Keratinocyte (primary cell): ENCODE data around the gene CNKSR3. TPM values are rescaled to one million over a fixed set of nuclear protein-coding genes. Genes with fewer than 3 reads are reported as not detected.

Experiments used
- DNase-seq: peaks from one replicate; pipeline ENCODE4 v3.0.0-alpha.2; 2011; ENCODE audit warnings: low read depth, missing footprints, low spot score
- FAIRE-seq: peaks from 2 replicates; lab custom pipeline; 2011; peaks lifted over from hg19 to GRCh38; lab: Jason Lieb, UNC
- H2AFZ ChIP-seq: 2 replicates; pipeline ENCODE4 v1.6.0; 2012; ENCODE audit warnings: low read length, control low read depth, inconsistent platforms; ENCODE audit not compliant: control insufficient read depth
- H3K27ac ChIP-seq: 2 replicates; pipeline ENCODE4 v1.5.1; 2011; ENCODE audit warnings: low read length; ENCODE audit not compliant: control insufficient read depth, insufficient read depth
- H3K27me3 ChIP-seq: 3 replicates; pipeline ENCODE4 v1.6.0; 2011; ENCODE audit warnings: low read length; ENCODE audit not compliant: control insufficient read depth, insufficient read depth; ENCODE audit errors: extremely low read depth
- H3K36me3 ChIP-seq, 2 experiments: 2 replicates in 1 of 2; 3 replicates in 1 of 2; pipeline ENCODE4 v1.5.1; 2011; ENCODE audit warnings: low read length in 2 of 2, mild to moderate bottlenecking in 1 of 2; ENCODE audit not compliant: control insufficient read depth in 2 of 2, insufficient read depth in 2 of 2; ENCODE audit errors: extremely low read depth in 1 of 2
- H3K4me1 ChIP-seq: 3 replicates; pipeline ENCODE4 v1.5.1; 2011; ENCODE audit warnings: low read length; ENCODE audit not compliant: control insufficient read depth, insufficient read depth; ENCODE audit errors: extremely low read depth
- H3K4me2 ChIP-seq: 3 replicates; pipeline ENCODE4 v1.6.0; 2011; ENCODE audit warnings: low read depth, low read length; ENCODE audit not compliant: control insufficient read depth, insufficient read depth; ENCODE audit errors: extremely low read depth
- H3K4me3 ChIP-seq, 3 experiments: fragments of 200-600 bp in 1 of 3; sonication (generic) in 1 of 3; 2 replicates in 2 of 3; 3 replicates in 1 of 3; pipeline ENCODE4 v1.5.1; 2011 to 2016; ENCODE audit warnings: low read length in 3 of 3, mild to moderate bottlenecking in 3 of 3, control low read depth in 2 of 3, inconsistent platforms in 1 of 3, low read depth in 1 of 3, mixed read lengths in 1 of 3, mixed run types in 1 of 3, moderate library complexity in 1 of 3; ENCODE audit not compliant: control insufficient read depth in 2 of 3, insufficient read depth in 2 of 3; ENCODE audit errors: extremely low read depth in 1 of 3
- H3K79me2 ChIP-seq: 2 replicates; pipeline ENCODE4 v1.6.0; 2012; ENCODE audit warnings: low read length; ENCODE audit not compliant: control insufficient read depth, insufficient read depth
- H3K9ac ChIP-seq: 3 replicates; pipeline ENCODE4 v1.6.0; 2011; ENCODE audit warnings: low read length; ENCODE audit not compliant: control insufficient read depth, insufficient read depth; ENCODE audit errors: extremely low read depth
- H3K9me1 ChIP-seq: 3 replicates; pipeline ENCODE4 v1.6.0; 2011; ENCODE audit warnings: low read length; ENCODE audit not compliant: control insufficient read depth, insufficient read depth; ENCODE audit errors: extremely low read depth
- H3K9me3 ChIP-seq: 2 replicates; pipeline ENCODE4 v1.5.1; 2012; ENCODE audit warnings: low read depth, low read length; ENCODE audit not compliant: control insufficient read depth
- H4K20me1 ChIP-seq: 3 replicates; pipeline ENCODE4 v1.6.0; 2011; ENCODE audit warnings: low read length; ENCODE audit not compliant: control insufficient read depth, insufficient read depth; ENCODE audit errors: extremely low read depth
- EZH2 ChIP-seq: IDR thresholded peaks from one replicate; pipeline ENCODE4 v1.6.1; 2012; ENCODE audit warnings: inconsistent platforms, mild to moderate bottlenecking, low read length, moderate library complexity
- dilution Hi-C: fragments of 300-500 bp; cut with MboI; formaldehyde crosslinking; loops from one replicate; pipeline ENCODE4 v1.7.0; 2020; ENCODE audit warnings: low sequenced_read_pairs; ENCODE audit not compliant: extremely low pct_ligation_motif_present
- polyA plus RNA-seq, 5 experiments: library from polyadenylated mRNA; depleted of rRNA in 3 of 5; stranded (reverse) in 3 of 5; stranded (forward) in 1 of 5; unstranded in 1 of 5; fragments of >200 nt; gene quantifications; 1 replicate in 1 of 5; 2 replicates in 3 of 5; 3 replicates in 1 of 5; pipeline versions ENCODE4 v1.2.1 to v1.2.3, GENCODE V29; 2011 to 2012; ENCODE audit warnings: missing spikeins in 2 of 5, low read depth in 1 of 5, low replicate concordance in 1 of 5
- TF ChIP-seq, protein P1 (sequence below), 3 experiments: IDR thresholded peaks in 1 of 3; conservative IDR thresholded peaks in 1 of 3; optimal IDR thresholded peaks in 1 of 3; 2 replicates in 2 of 3; 3 replicates in 1 of 3; pipeline versions ENCODE3 to v1.5.1; 2011; ENCODE audit warnings: low read length in 3 of 3, mild to moderate bottlenecking in 3 of 3, moderate library complexity in 2 of 3, control low read depth in 1 of 3, inconsistent platforms in 1 of 3; ENCODE audit not compliant: insufficient read depth in 2 of 3; ENCODE audit errors: extremely low read depth in 1 of 3

CNKSR3 gene
- polyA plus RNA-seq, 1 donor (not counting 4 experiments of a cell fraction or from before 2014, with no cell fraction given), result 2.0 TPM

DNA sequence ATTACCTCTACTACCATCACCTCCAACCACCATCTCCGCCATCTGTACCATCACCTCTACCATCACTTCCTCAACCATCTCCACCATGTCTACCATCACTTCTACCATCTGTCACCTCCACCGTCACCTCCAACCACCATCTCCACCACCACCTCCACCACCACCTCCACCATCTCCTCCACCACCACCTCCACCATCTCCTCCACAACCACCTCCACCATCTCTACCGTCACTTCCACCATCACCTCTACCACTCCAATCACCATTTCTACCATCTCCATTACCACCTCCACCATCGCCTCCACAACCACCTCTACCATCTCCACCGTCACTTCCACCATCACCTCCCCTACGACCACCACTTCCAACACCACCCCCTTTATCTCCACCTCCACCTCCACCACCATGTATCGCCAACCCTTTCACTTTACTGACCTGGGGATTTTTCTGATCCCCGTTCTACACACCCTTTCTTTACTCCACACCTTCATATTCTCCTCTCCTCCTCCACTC lies 156.2 kb downstream of the CNKSR3 start:
- dilution Hi-C loops, result no loop called here
- Histone ChIP-seq H2AFZ (no peak overlapping the region), H3K27me3 (no peaks in the 10 kb centered on the region), H3K9me1 (no peaks in the 10 kb centered on the region), H3K4me3 (no peak overlapping the region), H3K4me2 (no peak overlapping the region), H3K79me2 (no peaks in the 10 kb centered on the region), H3K4me1 (no peaks in the 10 kb centered on the region), H3K27ac (no peak overlapping the region), H3K9ac (no peak overlapping the region), H3K36me3 (no peaks in the 10 kb centered on the region), H4K20me1 (no peaks in the 10 kb centered on the region), H3K9me3 (no peaks in the 10 kb centered on the region)
- DNase-seq, result no peak
- no peak for FAIRE-seq
- TF ChIP-seq, protein P1, sequence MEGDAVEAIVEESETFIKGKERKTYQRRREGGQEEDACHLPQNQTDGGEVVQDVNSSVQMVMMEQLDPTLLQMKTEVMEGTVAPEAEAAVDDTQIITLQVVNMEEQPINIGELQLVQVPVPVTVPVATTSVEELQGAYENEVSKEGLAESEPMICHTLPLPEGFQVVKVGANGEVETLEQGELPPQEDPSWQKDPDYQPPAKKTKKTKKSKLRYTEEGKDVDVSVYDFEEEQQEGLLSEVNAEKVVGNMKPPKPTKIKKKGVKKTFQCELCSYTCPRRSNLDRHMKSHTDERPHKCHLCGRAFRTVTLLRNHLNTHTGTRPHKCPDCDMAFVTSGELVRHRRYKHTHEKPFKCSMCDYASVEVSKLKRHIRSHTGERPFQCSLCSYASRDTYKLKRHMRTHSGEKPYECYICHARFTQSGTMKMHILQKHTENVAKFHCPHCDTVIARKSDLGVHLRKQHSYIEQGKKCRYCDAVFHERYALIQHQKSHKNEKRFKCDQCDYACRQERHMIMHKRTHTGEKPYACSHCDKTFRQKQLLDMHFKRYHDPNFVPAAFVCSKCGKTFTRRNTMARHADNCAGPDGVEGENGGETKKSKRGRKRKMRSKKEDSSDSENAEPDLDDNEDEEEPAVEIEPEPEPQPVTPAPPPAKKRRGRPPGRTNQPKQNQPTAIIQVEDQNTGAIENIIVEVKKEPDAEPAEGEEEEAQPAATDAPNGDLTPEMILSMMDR (optimal IDR thresholded peaks at IDR 0.05 in 1 of 3, IDR thresholded peaks at IDR 0.05 in 1 of 3, conservative IDR thresholded peaks at IDR 0.05 in 1 of 3; ENCODE audit: extremely low read depth in 1 of 3, insufficient read depth in 2 of 3, low read length in 3 of 3), result no peak
- no peak for TF ChIP-seq EZH2

GRCh38 chr6:154353626-154354025 lies 156.9 kb downstream of the CNKSR3 start:
- dilution Hi-C loops, result no loop called here
- TF ChIP-seq, protein P1 (optimal IDR thresholded peaks at IDR 0.05 in 1 of 3, IDR thresholded peaks at IDR 0.05 in 1 of 3, conservative IDR thresholded peaks at IDR 0.05 in 1 of 3; ENCODE audit: extremely low read depth in 1 of 3, insufficient read depth in 2 of 3, low read length in 3 of 3), result no peak
- TF ChIP-seq EZH2, result no peak
- no peak for FAIRE-seq

More at GRCh38 chr6:154353626-154354025, 156.9 kb downstream of the CNKSR3 start:
- Histone ChIP-seq H3K4me2 (no peak overlapping the region), H4K20me1 (no peaks in the 10 kb centered on the region), H3K9me1 (no peaks in the 10 kb centered on the region), H3K4me1 (no peaks in the 10 kb centered on the region), H3K79me2 (no peaks in the 10 kb centered on the region), H3K9me3 (no peaks in the 10 kb centered on the region), H3K4me3 (no peak overlapping the region), H3K9ac (no peak overlapping the region), H3K27me3 (no peaks in the 10 kb centered on the region), H3K27ac (no peak overlapping the region), H3K36me3 (no peaks in the 10 kb centered on the region), H2AFZ (no peak overlapping the region)
- DNase-seq, result no peak
